DND-41 (cell line): ENCODE results near the gene IQGAP1.

Experiments used
- ATAC-seq: fragments of 200-7000 bp; cut with Tn5 transposase; 3 replicates; pipeline ENCODE4 v1.9.1; 2021; ENCODE audit warnings: low read depth; ENCODE audit not compliant: insufficient read depth
- DNase-seq: peaks from one replicate; pipeline ENCODE4 v3.0.0-alpha.2; 2020
- H2AFZ ChIP-seq: 2 replicates; pipeline ENCODE4 v1.6.0; 2012; ENCODE audit warnings: low read depth, low read length
- H3K27ac ChIP-seq: 2 replicates; pipeline ENCODE4 v1.5.1; 2012; ENCODE audit warnings: low read length, inconsistent platforms
- H3K27me3 ChIP-seq: fragments of 200-600 bp; sonication (generic); 2 replicates; pipeline ENCODE4 v1.6.0; 2012; ENCODE audit warnings: low read length, mild to moderate bottlenecking, inconsistent platforms; ENCODE audit not compliant: insufficient read depth, poor library complexity
- H3K36me3 ChIP-seq: 2 replicates; pipeline ENCODE4 v1.5.1; 2012; ENCODE audit warnings: low read length, inconsistent platforms; ENCODE audit not compliant: insufficient read depth
- H3K4me1 ChIP-seq: 2 replicates; pipeline ENCODE4 v1.5.1; 2012; ENCODE audit warnings: mild to moderate bottlenecking, low read length; ENCODE audit not compliant: insufficient read depth
- H3K4me2 ChIP-seq: 2 replicates; pipeline ENCODE4 v1.6.0; 2012; ENCODE audit warnings: mild to moderate bottlenecking, moderate library complexity, low read length, inconsistent platforms; ENCODE audit not compliant: insufficient read depth
- H3K4me3 ChIP-seq, 2 experiments: fragments of 200-600 bp in 1 of 2; shearing (Covaris generic) in 1 of 2; 2 replicates each; pipeline ENCODE4 v1.5.1; 2012 to 2016; ENCODE audit warnings: inconsistent platforms in 2 of 2, low read length in 2 of 2, mild to moderate bottlenecking in 2 of 2, low read depth in 1 of 2, moderate library complexity in 1 of 2
- H3K79me2 ChIP-seq: 2 replicates; pipeline ENCODE4 v1.6.0; 2012; ENCODE audit warnings: low read length, inconsistent platforms; ENCODE audit not compliant: insufficient read depth
- H3K9ac ChIP-seq: 2 replicates; pipeline ENCODE4 v1.6.0; 2012; ENCODE audit warnings: low read depth, mild to moderate bottlenecking, inconsistent platforms, low read length, moderate library complexity
- H3K9me3 ChIP-seq: 2 replicates; pipeline ENCODE4 v1.5.1; 2012; ENCODE audit warnings: low read length, moderate library complexity, mild to moderate bottlenecking, inconsistent platforms; ENCODE audit not compliant: insufficient read depth, severe bottlenecking
- H4K20me1 ChIP-seq: 2 replicates; pipeline ENCODE4 v1.6.0; 2012; ENCODE audit warnings: low read length; ENCODE audit not compliant: insufficient read depth
- EZH2 ChIP-seq: IDR thresholded peaks from 3 replicates; pipeline ENCODE4 v1.6.1; 2012; ENCODE audit warnings: borderline replicate concordance, low read depth, mild to moderate bottlenecking, moderate library complexity, low read length, inconsistent platforms; ENCODE audit not compliant: severe bottlenecking
- TF ChIP-seq, protein P1 (sequence below): IDR thresholded peaks from 2 replicates; pipeline ENCODE4 v1.5.1; 2012; ENCODE audit warnings: borderline replicate concordance, low read length, moderate library complexity, mild to moderate bottlenecking; ENCODE audit not compliant: poor library complexity, severe bottlenecking; ENCODE audit errors: extremely low read depth

IQGAP1 gene

DNA sequence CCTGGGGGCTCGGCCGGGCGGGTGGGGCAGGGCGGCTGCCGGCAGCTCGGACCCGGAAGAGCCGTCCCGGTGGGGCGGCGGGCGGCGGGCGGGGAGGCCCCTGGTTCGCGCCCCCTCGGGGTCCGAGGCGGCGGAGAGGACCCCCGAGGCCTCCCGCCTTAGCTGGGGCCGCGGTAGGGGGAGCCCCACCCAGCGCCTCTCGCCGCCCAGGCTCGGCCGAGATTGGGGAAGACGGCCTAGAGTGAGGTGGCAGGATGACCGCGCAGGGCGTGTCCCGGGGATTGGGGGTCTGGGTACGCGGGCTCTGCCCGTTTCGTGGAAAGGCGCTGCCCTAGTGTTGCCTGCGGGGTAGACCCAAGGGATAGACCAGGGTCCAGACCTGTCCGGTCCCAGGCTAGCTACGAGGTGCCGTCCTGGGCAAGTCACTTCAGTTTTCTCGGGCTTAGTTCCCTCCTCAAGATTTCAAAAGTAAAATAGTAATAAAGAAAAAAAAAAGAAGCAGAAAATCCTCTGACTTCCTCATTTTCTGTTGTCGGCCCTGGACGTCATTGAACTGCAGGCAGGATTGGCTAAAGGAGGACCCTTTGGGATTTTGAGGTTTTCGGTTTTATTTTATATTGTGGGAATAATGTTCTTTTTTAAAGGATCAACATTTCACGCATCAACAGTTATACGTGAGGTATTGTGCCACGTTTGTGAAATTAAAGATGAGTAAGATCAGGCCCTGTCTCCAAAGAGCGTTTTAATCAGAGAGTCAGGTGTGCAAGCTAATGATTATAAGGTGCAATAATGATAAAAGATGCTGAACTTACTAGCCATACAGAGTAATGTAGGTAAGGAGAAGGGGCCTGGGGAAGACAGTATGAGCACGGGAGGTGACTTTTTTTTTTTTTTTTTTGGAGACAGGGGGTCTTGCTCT is 679 bp downstream of the IQGAP1 start:
- peaks cover 40% of the 10 kb centered on the region for H3K4me1 ChIP-seq
- no peaks in the 10 kb centered on the region for H3K27me3 ChIP-seq
- H3K9me3 ChIP-seq, result no peaks in the 10 kb centered on the region
- H3K4me3 ChIP-seq, result peak overlapping the region; percentile 76 to 89
- peaks cover 13% of the 10 kb centered on the region for H4K20me1 ChIP-seq
- peak overlapping the region; percentile 79 for H3K27ac ChIP-seq
- H3K36me3 ChIP-seq, result peaks cover 31% of the 10 kb centered on the region
- peaks cover 54% of the 10 kb centered on the region for H3K79me2 ChIP-seq
- peak overlapping the region; percentile 74 for H3K9ac ChIP-seq
- ATAC-seq (peak; percentile 36), DNase-seq (peak; percentile 52)
- peak overlapping the region; percentile 76 for H2AFZ ChIP-seq
- peak overlapping the region; percentile 77 for H3K4me2 ChIP-seq
- TF ChIP-seq, protein P1, sequence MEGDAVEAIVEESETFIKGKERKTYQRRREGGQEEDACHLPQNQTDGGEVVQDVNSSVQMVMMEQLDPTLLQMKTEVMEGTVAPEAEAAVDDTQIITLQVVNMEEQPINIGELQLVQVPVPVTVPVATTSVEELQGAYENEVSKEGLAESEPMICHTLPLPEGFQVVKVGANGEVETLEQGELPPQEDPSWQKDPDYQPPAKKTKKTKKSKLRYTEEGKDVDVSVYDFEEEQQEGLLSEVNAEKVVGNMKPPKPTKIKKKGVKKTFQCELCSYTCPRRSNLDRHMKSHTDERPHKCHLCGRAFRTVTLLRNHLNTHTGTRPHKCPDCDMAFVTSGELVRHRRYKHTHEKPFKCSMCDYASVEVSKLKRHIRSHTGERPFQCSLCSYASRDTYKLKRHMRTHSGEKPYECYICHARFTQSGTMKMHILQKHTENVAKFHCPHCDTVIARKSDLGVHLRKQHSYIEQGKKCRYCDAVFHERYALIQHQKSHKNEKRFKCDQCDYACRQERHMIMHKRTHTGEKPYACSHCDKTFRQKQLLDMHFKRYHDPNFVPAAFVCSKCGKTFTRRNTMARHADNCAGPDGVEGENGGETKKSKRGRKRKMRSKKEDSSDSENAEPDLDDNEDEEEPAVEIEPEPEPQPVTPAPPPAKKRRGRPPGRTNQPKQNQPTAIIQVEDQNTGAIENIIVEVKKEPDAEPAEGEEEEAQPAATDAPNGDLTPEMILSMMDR, result no peak

DNA sequence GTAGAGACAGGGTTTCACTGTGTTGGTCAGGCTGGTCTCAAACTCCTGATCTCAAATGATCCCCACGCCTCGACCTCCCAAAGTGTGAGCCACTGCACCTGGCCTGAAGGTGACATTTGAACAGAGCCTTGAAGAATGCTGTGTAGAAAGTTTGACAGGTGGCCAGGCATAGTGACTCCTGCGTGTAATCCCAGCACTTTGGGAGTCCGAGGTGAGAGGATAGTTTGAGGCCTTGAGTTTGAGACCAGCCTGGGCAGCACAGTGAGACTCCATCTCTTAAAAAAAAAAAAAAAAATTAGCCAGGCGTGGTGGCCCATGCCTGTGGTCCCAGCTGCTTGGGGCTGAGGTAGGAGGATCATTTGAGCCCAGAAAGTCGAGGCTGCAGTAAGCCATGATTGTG is 1.5 kb downstream of the IQGAP1 start:
- H3K9me3 ChIP-seq, result no peaks in the 10 kb centered on the region
- peaks cover 40% of the 10 kb centered on the region for H3K4me1 ChIP-seq
- H3K79me2 ChIP-seq, result peaks cover 61% of the 10 kb centered on the region
- H3K9ac ChIP-seq, result peak overlapping the region; percentile 74
- ATAC-seq (no peak), DNase-seq (no peak)
- peaks cover 31% of the 10 kb centered on the region for H3K36me3 ChIP-seq
- H3K27ac ChIP-seq, result peak overlapping the region; percentile 32; the same call in 1 of the 2 replicates
- H3K4me2 ChIP-seq, result peak overlapping the region; percentile 77
- peak overlapping the region in 1 of 2 experiments; percentile 89; a peak in 2 of 4 replicates for H3K4me3 ChIP-seq
- H3K27me3 ChIP-seq, result no peaks in the 10 kb centered on the region
- peaks cover 13% of the 10 kb centered on the region for H4K20me1 ChIP-seq
- TF ChIP-seq, protein P1, result no peak
- TF ChIP-seq EZH2, result no peak
- no peak overlapping the region for H2AFZ ChIP-seq

DNA sequence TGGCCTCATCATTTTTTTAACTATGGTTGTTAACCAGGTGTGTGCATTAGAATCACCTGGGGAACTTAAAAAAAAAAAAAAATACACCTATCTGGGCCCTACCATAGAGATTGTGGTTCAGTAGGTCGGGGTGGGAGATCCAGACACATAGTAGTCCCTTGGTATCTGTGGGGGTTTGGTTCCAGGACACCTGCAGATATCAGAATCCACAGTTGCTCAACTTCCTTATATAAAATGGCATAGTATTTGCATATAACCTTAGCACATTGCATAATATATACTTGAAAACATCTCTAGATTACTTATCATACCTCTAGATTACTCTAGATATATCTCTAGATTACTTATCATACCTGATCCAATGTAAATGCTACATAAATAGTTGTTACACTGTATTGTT is 5.0 kb downstream of the IQGAP1 start:
- Histone ChIP-seq H3K27ac (no peak overlapping the region), H3K4me1 (peaks cover 35% of the 10 kb centered on the region), H3K36me3 (peaks cover 38% of the 10 kb centered on the region), H3K4me3 (no peak overlapping the region), H3K79me2 (peaks cover 92% of the 10 kb centered on the region), H3K4me2 (no peak overlapping the region), H3K9ac (no peak overlapping the region), H2AFZ (no peak overlapping the region), H3K9me3 (no peaks in the 10 kb centered on the region), H3K27me3 (no peaks in the 10 kb centered on the region), H4K20me1 (peaks cover 19% of the 10 kb centered on the region)
- no peak for ATAC-seq
- no peak for TF ChIP-seq EZH2
- TF ChIP-seq, protein P1, result no peak
- DNase-seq, result no peak
